ENCODE measurements around the gene ARRDC5.
"Not testable (repeated sequence)": the region's sequence is repeated elsewhere in the genome, so short reads cannot be mapped to it uniquely, and the experiment has no call there.

The ARRDC5 gene

GRCh38 chr19:4902796-4903195 is at the start of gene ARRDC5:
Gene ARRDC5 (minus strand): TSS chr19:4902896. CDS start chr19:4902825, 71 bp downstream.
- no peaks in the 10 kb centered on the region for H3K36me3 Mint-ChIP-seq
- no peaks in the 10 kb centered on the region for H3K9me3 Mint-ChIP-seq
- H3K27ac Mint-ChIP-seq = peak within 1 kb of the TSS; percentile 21
- H3K4me3 Mint-ChIP-seq = no peak within 1 kb of the TSS
- no peak for ATAC-seq (ENCODE audit: low read depth)
- H3K4me1 Mint-ChIP-seq = no peaks in the 10 kb centered on the region
- H3K27me3 Mint-ChIP-seq = no peaks in the 10 kb centered on the region
- no peak for DNase-seq (ENCODE audit: low spot score in 2 of 2)

- H3K27ac Mint-ChIP-seq = no peak overlapping the region
- ATAC-seq (ENCODE audit: low read depth) (no peak), DNase-seq (ENCODE audit: low spot score in 2 of 2) (no peak)
- no peaks in the 10 kb centered on the region for H3K4me1 Mint-ChIP-seq
- no peaks in the 10 kb centered on the region for H3K9me3 Mint-ChIP-seq
- H3K27me3 Mint-ChIP-seq = no peaks in the 10 kb centered on the region
- H3K4me3 Mint-ChIP-seq = no peak overlapping the region
- H3K36me3 Mint-ChIP-seq = no peaks in the 10 kb centered on the region
These were observed 49.0 kb upstream of the ARRDC5 start for GRCh38 chr19:4951656-4952055.

GRCh38 chr19:4950650-4951049 is 48.0 kb upstream of the ARRDC5 start:
- H3K4me1 Mint-ChIP-seq; DNase-seq (ENCODE audit: low spot score in 2 of 2); H3K36me3 Mint-ChIP-seq; H3K4me3 Mint-ChIP-seq; H3K9me3 Mint-ChIP-seq; H3K27ac Mint-ChIP-seq; ATAC-seq (ENCODE audit: low read depth); H3K27me3 Mint-ChIP-seq: not testable (repeated sequence)

GRCh38 chr19:4941638-4942169 is 39.0 kb upstream of the ARRDC5 start:
- not testable (repeated sequence) for H3K36me3 Mint-ChIP-seq; H3K27ac Mint-ChIP-seq; H3K27me3 Mint-ChIP-seq; DNase-seq (ENCODE audit: low spot score in 2 of 2); H3K4me3 Mint-ChIP-seq; H3K9me3 Mint-ChIP-seq; ATAC-seq (ENCODE audit: low read depth); H3K4me1 Mint-ChIP-seq

- H3K27ac Mint-ChIP-seq = no peak overlapping the region
- ATAC-seq (ENCODE audit: low read depth) = no peak
- no peak for DNase-seq (ENCODE audit: low spot score in 2 of 2)
- H3K36me3 Mint-ChIP-seq = no peaks in the 10 kb centered on the region
- H3K4me3 Mint-ChIP-seq = no peak overlapping the region
- no peaks in the 10 kb centered on the region for H3K4me1 Mint-ChIP-seq
- H3K9me3 Mint-ChIP-seq = no peaks in the 10 kb centered on the region
- no peaks in the 10 kb centered on the region for H3K27me3 Mint-ChIP-seq
These were observed 36.8 kb upstream of the ARRDC5 start for GRCh38 chr19:4939466-4939865.

- H3K27me3 Mint-ChIP-seq; H3K36me3 Mint-ChIP-seq; DNase-seq (ENCODE audit: low spot score in 2 of 2); H3K4me1 Mint-ChIP-seq; H3K4me3 Mint-ChIP-seq; ATAC-seq (ENCODE audit: low read depth); H3K27ac Mint-ChIP-seq; H3K9me3 Mint-ChIP-seq: not testable (repeated sequence)
These were observed 35.8 kb upstream of the ARRDC5 start for GRCh38 chr19:4938461-4938860.

- no peak overlapping the region for H3K27ac Mint-ChIP-seq
- H3K36me3 Mint-ChIP-seq = no peaks in the 10 kb centered on the region
- H3K4me1 Mint-ChIP-seq = peaks cover 8% of the 10 kb centered on the region
- no peaks in the 10 kb centered on the region for H3K27me3 Mint-ChIP-seq
- no peaks in the 10 kb centered on the region for H3K9me3 Mint-ChIP-seq
- ATAC-seq (ENCODE audit: low read depth) (no peak), DNase-seq (ENCODE audit: low spot score in 2 of 2) (no peak)
- H3K4me3 Mint-ChIP-seq = no peak overlapping the region
These were observed 34.4 kb upstream of the ARRDC5 start for GRCh38 chr19:4937060-4937459.

- no peaks in the 10 kb centered on the region for H3K9me3 Mint-ChIP-seq
- DNase-seq (ENCODE audit: low spot score in 2 of 2) = no peak
These were observed 32.7 kb upstream of the ARRDC5 start for GRCh38 chr19:4935444-4935843.

GRCh38 chr19:4933528-4933927 is 30.8 kb upstream of the ARRDC5 start:
- no peak for DNase-seq (ENCODE audit: low spot score in 2 of 2)
- no peaks in the 10 kb centered on the region for H3K36me3 Mint-ChIP-seq

More at GRCh38 chr19:4935444-4935843, 32.7 kb upstream of the ARRDC5 start:
- H3K4me3 Mint-ChIP-seq = no peak overlapping the region
- H3K4me1 Mint-ChIP-seq = peaks cover 10% of the 10 kb centered on the region
- no peak for ATAC-seq (ENCODE audit: low read depth)
- no peak overlapping the region for H3K27ac Mint-ChIP-seq
- H3K27me3 Mint-ChIP-seq = no peaks in the 10 kb centered on the region
- no peaks in the 10 kb centered on the region for H3K36me3 Mint-ChIP-seq

GRCh38 chr19:4932711-4933110 is 30.0 kb upstream of the ARRDC5 start:
- peak overlapping the region; percentile 59 for H3K27ac Mint-ChIP-seq
- DNase-seq (ENCODE audit: low spot score in 2 of 2) = no peak
- no peaks in the 10 kb centered on the region for H3K36me3 Mint-ChIP-seq
- no peak for ATAC-seq (ENCODE audit: low read depth)
- H3K9me3 Mint-ChIP-seq = no peaks in the 10 kb centered on the region
- peaks cover 10% of the 10 kb centered on the region for H3K4me1 Mint-ChIP-seq
- no peaks in the 10 kb centered on the region for H3K27me3 Mint-ChIP-seq
- H3K4me3 Mint-ChIP-seq = no peak overlapping the region

More at GRCh38 chr19:4933528-4933927, 30.8 kb upstream of the ARRDC5 start:
- Mint-ChIP-seq H3K9me3 (no peaks in the 10 kb centered on the region), H3K4me3 (no peak overlapping the region), H3K27me3 (no peaks in the 10 kb centered on the region), H3K27ac (peak overlapping the region; percentile 59), H3K4me1 (peaks cover 10% of the 10 kb centered on the region)
- no peak for ATAC-seq (ENCODE audit: low read depth)

- no peaks in the 10 kb centered on the region for H3K27me3 Mint-ChIP-seq
These were observed 28.0 kb upstream of the ARRDC5 start for GRCh38 chr19:4930664-4931063.

GRCh38 chr19:4929186-4929585 is 26.5 kb upstream of the ARRDC5 start:
- no peak overlapping the region for H3K4me3 Mint-ChIP-seq
- H3K4me1 Mint-ChIP-seq = peaks cover 10% of the 10 kb centered on the region
- no peaks in the 10 kb centered on the region for H3K36me3 Mint-ChIP-seq
- ATAC-seq (ENCODE audit: low read depth) (no peak), DNase-seq (ENCODE audit: low spot score in 2 of 2) (no peak)
- H3K9me3 Mint-ChIP-seq = no peaks in the 10 kb centered on the region
- H3K27ac Mint-ChIP-seq = no peak overlapping the region
- no peaks in the 10 kb centered on the region for H3K27me3 Mint-ChIP-seq

More at GRCh38 chr19:4930664-4931063, 28.0 kb upstream of the ARRDC5 start:
- Mint-ChIP-seq H3K4me1 (peaks cover 10% of the 10 kb centered on the region), H3K9me3 (no peaks in the 10 kb centered on the region), H3K36me3 (no peaks in the 10 kb centered on the region), H3K4me3 (no peak overlapping the region), H3K27ac (no peak overlapping the region)
- ATAC-seq (ENCODE audit: low read depth) (no peak), DNase-seq (ENCODE audit: low spot score in 2 of 2) (no peak)

- no peak overlapping the region for H3K27ac Mint-ChIP-seq
These were observed 20.6 kb upstream of the ARRDC5 start for GRCh38 chr19:4923276-4923747.

GRCh38 chr19:4922530-4923275 is 20.0 kb upstream of the ARRDC5 start:
- Mint-ChIP-seq H3K4me1 (no peaks in the 10 kb centered on the region), H3K9me3 (no peaks in the 10 kb centered on the region), H3K36me3 (no peaks in the 10 kb centered on the region), H3K4me3 (no peak overlapping the region), H3K27ac (no peak overlapping the region), H3K27me3 (no peaks in the 10 kb centered on the region)
- ATAC-seq (ENCODE audit: low read depth) (no peak), DNase-seq (ENCODE audit: low spot score in 2 of 2) (no peak)

More at GRCh38 chr19:4923276-4923747, 20.6 kb upstream of the ARRDC5 start:
- Mint-ChIP-seq H3K36me3 (no peaks in the 10 kb centered on the region), H3K27me3 (no peaks in the 10 kb centered on the region), H3K4me3 (no peak overlapping the region), H3K9me3 (no peaks in the 10 kb centered on the region), H3K4me1 (no peaks in the 10 kb centered on the region)
- DNase-seq (ENCODE audit: low spot score in 2 of 2) = no peak
- no peak for ATAC-seq (ENCODE audit: low read depth)
